ENCODE measurements around the gene HPSE2.

- no peak for TF ChIP-seq POLR2A (IDR thresholded peaks at IDR 0.05)
- no peak for TF ChIP-seq CTCF (IDR thresholded peaks at IDR 0.05)
- no peak for TF ChIP-seq POLR2AphosphoS5 (IDR thresholded peaks at IDR 0.05)
- no peak for TF ChIP-seq EP300 (IDR thresholded peaks at IDR 0.05)
Observed at GRCh38 chr10:98456043-98456570, 779.5 kb downstream of the HPSE2 start.

All from sigmoid colon (tissue), 4 donors.